ENCODE data around the gene PSG11. TPM values are rescaled to one million over a fixed set of nuclear protein-coding genes. Genes with fewer than 3 reads are reported as not detected.
"Not testable (repeated sequence)": the region's sequence is repeated elsewhere in the genome, so short reads cannot be mapped to it uniquely, and the experiment has no call there.

Gene PSG11
- total and polyA plus RNA-seq, 2 experiments from 2014 or later: not detected

GRCh38 chr19:43028866-43029265, 2.6 kb upstream of the PSG11 start:
- H3K27ac ChIP-seq: no peak overlapping the region
- no peak for DNase-seq (ENCODE audit: low read depth in 1 of 2, low spot score in 1 of 2)
- no peaks in the 10 kb centered on the region for H3K4me1 ChIP-seq (ENCODE audit: low read depth)
- H3K27me3 ChIP-seq: no peaks in the 10 kb centered on the region
- no peaks in the 10 kb centered on the region for H3K9me3 ChIP-seq (ENCODE audit: low read depth)
- no peak overlapping the region for H3K4me3 ChIP-seq
- no peak for TF ChIP-seq CTCF (IDR thresholded peaks at IDR 0.05; ENCODE audit: low read depth, low read length)
- no peaks in the 10 kb centered on the region for H3K36me3 ChIP-seq

- H3K4me3 ChIP-seq; H3K9me3 ChIP-seq (ENCODE audit: low read depth); H3K4me1 ChIP-seq (ENCODE audit: low read depth); H3K27me3 ChIP-seq; H3K27ac ChIP-seq; H3K36me3 ChIP-seq; DNase-seq (ENCODE audit: low read depth in 1 of 2, low spot score in 1 of 2): not testable (repeated sequence)
- peak; percentile 17 for TF ChIP-seq CTCF (IDR thresholded peaks at IDR 0.05; ENCODE audit: low read depth, low read length)
Measured at GRCh38 chr19:43027985-43028384, 1.7 kb upstream of the PSG11 start.

DNA sequence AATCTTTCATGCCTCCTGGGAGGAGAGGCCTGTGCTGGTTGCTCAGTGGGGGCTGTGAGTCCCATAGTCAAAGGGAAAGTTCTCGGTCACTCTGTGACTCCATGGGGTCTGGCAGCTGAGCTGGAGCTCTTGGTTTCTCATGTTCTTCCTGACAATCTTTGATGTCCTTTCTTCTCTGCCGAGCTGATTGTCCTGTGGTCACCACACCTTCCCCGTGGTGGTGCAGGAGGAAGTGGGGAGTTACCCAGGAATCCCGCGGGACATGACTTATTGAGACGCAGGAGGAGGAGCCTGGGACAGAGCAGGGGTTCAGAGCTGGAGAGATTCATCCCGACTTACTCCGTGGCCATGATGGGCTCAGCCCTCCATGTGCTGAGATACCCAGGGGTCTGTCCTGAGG, 792 bp upstream of the PSG11 start:
- not testable (repeated sequence) for H3K9me3 ChIP-seq (ENCODE audit: low read depth); H3K4me3 ChIP-seq; DNase-seq (ENCODE audit: low read depth in 1 of 2, low spot score in 1 of 2); H3K4me1 ChIP-seq (ENCODE audit: low read depth); H3K36me3 ChIP-seq; H3K27me3 ChIP-seq; H3K27ac ChIP-seq

- H3K36me3 ChIP-seq; H3K4me3 ChIP-seq; H3K27me3 ChIP-seq; H3K27ac ChIP-seq; H3K4me1 ChIP-seq (ENCODE audit: low read depth); H3K9me3 ChIP-seq (ENCODE audit: low read depth): not testable (repeated sequence)
- peak in 1 of 2 donors; percentile 10 for DNase-seq (ENCODE audit: low read depth in 1 of 2, low spot score in 1 of 2)
Measured at GRCh38 chr19:43022098-43022497, 4.2 kb downstream of the PSG11 start.

DNA sequence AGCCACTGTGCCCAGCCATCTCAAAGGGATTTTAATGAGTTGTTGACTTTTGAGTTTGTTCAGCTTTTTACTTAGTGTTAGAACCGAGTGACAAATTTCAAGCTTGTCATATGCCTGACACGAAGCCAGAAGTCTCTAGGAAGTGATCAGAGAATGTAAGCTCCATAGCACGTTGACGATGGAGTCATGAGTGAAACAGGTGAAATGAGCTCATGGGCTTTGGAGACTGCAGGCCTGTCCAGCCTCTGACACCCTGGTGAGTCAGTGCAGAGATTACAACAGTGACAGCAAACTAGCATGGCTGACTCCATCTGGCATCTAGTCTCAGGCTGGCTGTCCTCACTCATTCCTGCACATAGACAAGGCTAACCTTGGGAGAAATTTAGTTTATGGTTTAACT, 4.6 kb downstream of the PSG11 start:
- H3K4me1 ChIP-seq (ENCODE audit: low read depth); H3K9me3 ChIP-seq (ENCODE audit: low read depth); H3K27me3 ChIP-seq; H3K27ac ChIP-seq; H3K36me3 ChIP-seq; H3K4me3 ChIP-seq: not testable (repeated sequence)
- DNase-seq (ENCODE audit: low read depth in 1 of 2, low spot score in 1 of 2): peak in 1 of 2 donors; percentile 1

DNA sequence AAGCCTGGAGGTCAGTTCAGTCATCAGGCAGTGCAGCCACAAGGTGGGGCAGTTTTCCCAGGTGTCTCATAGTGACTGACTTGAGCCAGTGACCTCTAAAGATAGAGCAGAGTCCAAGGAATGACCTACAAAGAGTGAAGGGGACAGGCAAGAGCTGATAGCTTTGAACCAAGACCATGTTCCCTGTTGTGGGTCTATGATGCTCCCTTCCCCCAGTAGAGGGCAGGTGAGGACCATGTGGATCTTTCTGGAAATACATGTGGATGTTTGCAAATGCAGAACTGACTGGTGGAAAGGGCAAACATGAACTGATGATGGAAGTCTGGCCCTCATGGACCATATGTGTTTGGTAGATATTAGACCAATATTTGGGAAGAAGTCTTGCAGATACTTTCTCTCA, 6.7 kb downstream of the PSG11 start:
- not testable (repeated sequence) for H3K27ac ChIP-seq; H3K4me3 ChIP-seq; H3K27me3 ChIP-seq; H3K9me3 ChIP-seq (ENCODE audit: low read depth); H3K36me3 ChIP-seq; H3K4me1 ChIP-seq (ENCODE audit: low read depth)
- peak in 1 of 2 donors; percentile 0 for DNase-seq (ENCODE audit: low read depth in 1 of 2, low spot score in 1 of 2)

DNA sequence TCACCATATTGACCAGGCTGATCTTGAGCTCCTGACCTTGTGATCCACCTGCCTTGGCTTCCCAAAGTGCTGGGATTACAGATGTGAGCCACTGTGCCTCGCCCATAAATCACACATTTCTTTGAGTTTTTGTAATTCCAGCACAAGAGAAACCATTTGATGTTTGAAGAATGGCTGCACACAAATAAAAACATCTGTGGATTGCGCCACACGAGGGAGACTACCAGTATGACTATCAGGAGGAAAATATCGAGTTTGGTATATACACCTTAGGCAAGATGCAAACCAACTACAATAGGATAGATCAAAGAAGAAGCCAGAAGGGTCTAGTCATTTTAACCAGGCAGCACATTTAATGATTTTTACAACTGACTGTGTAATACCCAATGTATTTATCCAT, 20.4 kb downstream of the PSG11 start:
- H3K4me3 ChIP-seq; H3K9me3 ChIP-seq (ENCODE audit: low read depth); H3K27me3 ChIP-seq; H3K36me3 ChIP-seq; DNase-seq (ENCODE audit: low read depth in 1 of 2, low spot score in 1 of 2); H3K27ac ChIP-seq; H3K4me1 ChIP-seq (ENCODE audit: low read depth): not testable (repeated sequence)

- DNase-seq (ENCODE audit: low read depth in 1 of 2, low spot score in 1 of 2); H3K9me3 ChIP-seq (ENCODE audit: low read depth); H3K36me3 ChIP-seq; H3K4me1 ChIP-seq (ENCODE audit: low read depth); H3K27ac ChIP-seq; H3K27me3 ChIP-seq; H3K4me3 ChIP-seq: not testable (repeated sequence)
Measured at GRCh38 chr19:43004846-43005245, 21.4 kb downstream of the PSG11 start.

DNA sequence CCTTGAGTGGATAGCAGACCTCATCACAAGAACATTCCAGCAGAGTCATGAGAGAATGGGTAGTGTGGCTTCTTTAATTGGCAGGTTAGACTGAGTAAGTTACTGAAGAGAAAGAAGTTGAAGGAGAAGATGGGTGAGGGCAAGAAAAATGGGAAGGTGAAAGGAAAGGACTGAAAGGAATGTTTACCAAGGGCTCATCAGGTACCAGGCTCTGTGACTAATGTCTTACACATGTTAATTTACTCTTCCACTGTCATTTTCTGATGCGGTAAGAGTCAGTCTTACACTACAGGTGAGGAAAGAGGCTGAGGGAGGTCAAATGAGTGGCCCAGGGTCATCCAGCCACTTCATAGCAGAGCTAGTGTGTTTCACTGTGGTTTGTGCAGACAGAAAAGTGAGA, 22.6 kb downstream of the PSG11 start:
- H3K27ac ChIP-seq; H3K4me1 ChIP-seq (ENCODE audit: low read depth); DNase-seq (ENCODE audit: low read depth in 1 of 2, low spot score in 1 of 2): not testable (repeated sequence)

DNA sequence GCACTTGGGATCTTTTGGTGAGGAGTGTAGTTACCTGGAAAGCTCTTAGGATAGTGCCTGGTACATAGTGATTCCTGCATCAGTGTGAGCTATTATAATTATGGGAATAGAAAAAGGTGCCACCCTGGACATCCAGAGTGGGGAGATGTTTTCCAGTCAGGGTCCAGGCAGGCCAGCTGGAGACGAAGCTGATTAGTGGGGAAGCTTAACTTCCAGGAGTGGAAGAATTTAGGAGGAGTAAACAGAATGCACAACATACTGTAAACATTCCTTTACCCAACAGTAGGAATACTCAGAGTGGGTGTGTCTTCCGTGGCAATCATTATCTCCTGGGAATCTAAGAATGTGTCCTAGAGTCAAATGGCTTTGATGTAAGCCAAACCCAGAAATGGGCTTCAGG, 23.3 kb downstream of the PSG11 start:
- not testable (repeated sequence) for H3K4me1 ChIP-seq (ENCODE audit: low read depth); H3K36me3 ChIP-seq; H3K9me3 ChIP-seq (ENCODE audit: low read depth); H3K27me3 ChIP-seq; H3K27ac ChIP-seq; H3K4me3 ChIP-seq; DNase-seq (ENCODE audit: low read depth in 1 of 2, low spot score in 1 of 2)

More for the DNA sequence above, 22.6 kb downstream of the PSG11 start:
- not testable (repeated sequence) for H3K36me3 ChIP-seq; H3K27me3 ChIP-seq; H3K4me3 ChIP-seq; H3K9me3 ChIP-seq (ENCODE audit: low read depth)

DNA sequence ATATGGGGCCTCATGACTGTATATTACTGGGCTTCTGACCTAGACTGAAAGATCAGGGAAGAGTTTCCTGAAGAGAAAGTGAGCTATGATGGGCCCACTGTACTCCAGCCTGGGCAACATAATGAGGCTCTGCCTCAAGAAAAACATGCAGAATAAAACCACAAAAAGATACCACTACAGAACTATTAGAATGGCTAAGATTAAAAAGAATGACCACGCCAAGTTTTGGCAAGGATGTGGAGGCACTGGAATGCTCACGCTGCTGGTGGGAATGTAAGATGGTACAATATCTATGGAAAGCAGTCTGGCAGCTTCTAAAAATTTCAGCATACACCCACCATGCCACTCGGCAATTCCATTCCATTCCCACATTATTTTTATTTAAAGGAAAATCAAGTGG, 30.1 kb downstream of the PSG11 start:
- H3K9me3 ChIP-seq (ENCODE audit: low read depth); H3K4me3 ChIP-seq; H3K27me3 ChIP-seq; H3K4me1 ChIP-seq (ENCODE audit: low read depth); H3K27ac ChIP-seq; H3K36me3 ChIP-seq; DNase-seq (ENCODE audit: low read depth in 1 of 2, low spot score in 1 of 2): not testable (repeated sequence)

DNA sequence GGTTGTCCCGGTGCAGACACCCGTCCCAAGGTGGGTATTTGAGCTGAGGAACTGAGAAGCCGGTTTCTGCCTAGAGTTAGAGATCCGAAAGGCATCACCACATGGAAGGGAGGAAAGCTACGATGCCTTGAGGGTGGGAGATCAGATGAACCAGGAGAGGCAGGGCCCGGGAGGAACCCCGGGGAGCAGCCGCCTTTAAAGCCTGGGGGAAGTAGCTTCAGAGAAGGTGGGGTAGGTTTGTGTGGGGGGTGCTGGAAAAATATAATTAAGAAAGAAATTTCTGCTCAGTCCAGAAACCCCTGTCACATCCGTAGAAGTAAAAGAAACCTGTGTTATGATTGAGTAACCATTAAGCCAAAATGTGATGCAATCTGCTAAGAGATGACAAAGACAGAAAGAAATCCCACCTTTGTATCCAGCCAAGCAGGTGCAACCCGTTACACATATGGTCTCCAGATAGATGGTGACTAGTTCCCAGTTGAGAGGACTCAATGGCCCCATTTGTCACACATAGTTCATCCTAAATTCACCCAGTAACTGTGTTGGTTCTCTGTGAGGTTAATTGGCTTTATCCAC, 34.2 kb downstream of the PSG11 start:
- not testable (repeated sequence) for H3K4me1 ChIP-seq (ENCODE audit: low read depth); H3K9me3 ChIP-seq (ENCODE audit: low read depth); H3K27ac ChIP-seq

More for the DNA sequence above, 34.2 kb downstream of the PSG11 start:
- not testable (repeated sequence) for DNase-seq (ENCODE audit: low read depth in 1 of 2, low spot score in 1 of 2); H3K36me3 ChIP-seq; H3K4me3 ChIP-seq; H3K27me3 ChIP-seq

Data from cardiac muscle cell (in vitro differentiated cells and primary cell).